WTC11 (cell line): ENCODE results near the gene LHFPL6.

Source experiments
- JAZF1 ChIP-seq: fragments of 250-450 bp; sonication (Bioruptor Pico); IDR thresholded peaks from 2 replicates; pipeline ENCODE4 v1.9.0; 2021; ENCODE audit warnings: moderate library complexity, mild to moderate bottlenecking, inconsistent platforms
- TF ChIP-seq, protein P1 (sequence below): fragments of 250-450 bp; sonication (Bioruptor Pico); IDR thresholded peaks from 2 replicates; pipeline ENCODE4 v2.1.2; 2022; ENCODE audit warnings: mild to moderate bottlenecking, moderate library complexity
- TF ChIP-seq, protein P2 (sequence below): sonication (generic); formaldehyde crosslinking; IDR thresholded peaks from 2 replicates; pipeline ENCODE4 v1.8.0; 2023; ENCODE audit warnings: missing genetic modification reagents
- TF ChIP-seq, protein P3 (sequence below): sonication (generic); formaldehyde crosslinking; IDR thresholded peaks from 2 replicates; pipeline ENCODE4 v1.8.1; 2023; ENCODE audit warnings: mild to moderate bottlenecking, missing genetic modification reagents, borderline replicate concordance

DNA sequence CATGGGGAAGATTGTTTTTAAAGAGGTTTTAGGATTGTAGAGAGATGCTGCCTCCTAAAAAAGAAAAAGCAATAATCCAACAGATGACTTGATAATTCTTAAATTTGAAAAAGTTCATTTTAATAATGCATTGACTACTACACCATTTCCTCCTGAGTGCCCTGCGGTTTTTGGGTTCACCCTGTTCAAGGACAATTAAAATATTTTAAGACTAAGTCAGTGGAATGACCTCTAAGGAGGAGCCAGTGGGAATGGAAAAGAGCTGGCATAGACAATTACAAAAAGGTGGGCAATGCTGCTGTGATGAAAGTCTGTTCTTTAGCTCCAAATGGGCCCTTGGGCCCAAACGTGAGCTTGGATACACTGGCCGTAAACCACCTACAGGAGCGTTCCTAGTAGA is 217.8 kb downstream of the LHFPL6 start:
- TF ChIP-seq, protein P1, sequence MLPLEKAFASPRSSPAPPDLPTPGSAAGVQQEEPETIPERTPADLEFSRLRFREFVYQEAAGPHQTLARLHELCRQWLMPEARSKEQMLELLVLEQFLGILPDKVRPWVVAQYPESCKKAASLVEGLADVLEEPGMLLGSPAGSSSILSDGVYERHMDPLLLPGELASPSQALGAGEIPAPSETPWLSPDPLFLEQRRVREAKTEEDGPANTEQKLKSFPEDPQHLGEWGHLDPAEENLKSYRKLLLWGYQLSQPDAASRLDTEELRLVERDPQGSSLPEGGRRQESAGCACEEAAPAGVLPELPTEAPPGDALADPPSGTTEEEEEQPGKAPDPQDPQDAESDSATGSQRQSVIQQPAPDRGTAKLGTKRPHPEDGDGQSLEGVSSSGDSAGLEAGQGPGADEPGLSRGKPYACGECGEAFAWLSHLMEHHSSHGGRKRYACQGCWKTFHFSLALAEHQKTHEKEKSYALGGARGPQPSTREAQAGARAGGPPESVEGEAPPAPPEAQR (CRISPR knock-in tag), result no peak
- TF ChIP-seq JAZF1 (CRISPR knock-in tag), result no peak
- TF ChIP-seq, protein P2, sequence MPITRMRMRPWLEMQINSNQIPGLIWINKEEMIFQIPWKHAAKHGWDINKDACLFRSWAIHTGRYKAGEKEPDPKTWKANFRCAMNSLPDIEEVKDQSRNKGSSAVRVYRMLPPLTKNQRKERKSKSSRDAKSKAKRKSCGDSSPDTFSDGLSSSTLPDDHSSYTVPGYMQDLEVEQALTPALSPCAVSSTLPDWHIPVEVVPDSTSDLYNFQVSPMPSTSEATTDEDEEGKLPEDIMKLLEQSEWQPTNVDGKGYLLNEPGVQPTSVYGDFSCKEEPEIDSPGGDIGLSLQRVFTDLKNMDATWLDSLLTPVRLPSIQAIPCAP (CRISPR knock-in tag), result no peak
- TF ChIP-seq, protein P3, sequence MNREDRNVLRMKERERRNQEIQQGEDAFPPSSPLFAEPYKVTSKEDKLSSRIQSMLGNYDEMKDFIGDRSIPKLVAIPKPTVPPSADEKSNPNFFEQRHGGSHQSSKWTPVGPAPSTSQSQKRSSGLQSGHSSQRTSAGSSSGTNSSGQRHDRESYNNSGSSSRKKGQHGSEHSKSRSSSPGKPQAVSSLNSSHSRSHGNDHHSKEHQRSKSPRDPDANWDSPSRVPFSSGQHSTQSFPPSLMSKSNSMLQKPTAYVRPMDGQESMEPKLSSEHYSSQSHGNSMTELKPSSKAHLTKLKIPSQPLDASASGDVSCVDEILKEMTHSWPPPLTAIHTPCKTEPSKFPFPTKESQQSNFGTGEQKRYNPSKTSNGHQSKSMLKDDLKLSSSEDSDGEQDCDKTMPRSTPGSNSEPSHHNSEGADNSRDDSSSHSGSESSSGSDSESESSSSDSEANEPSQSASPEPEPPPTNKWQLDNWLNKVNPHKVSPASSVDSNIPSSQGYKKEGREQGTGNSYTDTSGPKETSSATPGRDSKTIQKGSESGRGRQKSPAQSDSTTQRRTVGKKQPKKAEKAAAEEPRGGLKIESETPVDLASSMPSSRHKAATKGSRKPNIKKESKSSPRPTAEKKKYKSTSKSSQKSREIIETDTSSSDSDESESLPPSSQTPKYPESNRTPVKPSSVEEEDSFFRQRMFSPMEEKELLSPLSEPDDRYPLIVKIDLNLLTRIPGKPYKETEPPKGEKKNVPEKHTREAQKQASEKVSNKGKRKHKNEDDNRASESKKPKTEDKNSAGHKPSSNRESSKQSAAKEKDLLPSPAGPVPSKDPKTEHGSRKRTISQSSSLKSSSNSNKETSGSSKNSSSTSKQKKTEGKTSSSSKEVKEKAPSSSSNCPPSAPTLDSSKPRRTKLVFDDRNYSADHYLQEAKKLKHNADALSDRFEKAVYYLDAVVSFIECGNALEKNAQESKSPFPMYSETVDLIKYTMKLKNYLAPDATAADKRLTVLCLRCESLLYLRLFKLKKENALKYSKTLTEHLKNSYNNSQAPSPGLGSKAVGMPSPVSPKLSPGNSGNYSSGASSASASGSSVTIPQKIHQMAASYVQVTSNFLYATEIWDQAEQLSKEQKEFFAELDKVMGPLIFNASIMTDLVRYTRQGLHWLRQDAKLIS (CRISPR knock-in tag), result no peak
